ENCODE results near the gene ROPN1B.
"Not testable (repeated sequence)": the region's sequence is repeated elsewhere in the genome, so short reads cannot be mapped to it uniquely, and the experiment has no call there.

Gene ROPN1B

GRCh38 chr3:125958511-125959316, 10.3 kb upstream of the ROPN1B start:
- H3K9me3 Mint-ChIP-seq: peaks cover 4% of the 10 kb centered on the region
- H3K4me3 Mint-ChIP-seq: no peak overlapping the region
- no peaks in the 10 kb centered on the region for H3K36me3 Mint-ChIP-seq (ENCODE audit: low read depth)
- H3K4me1 Mint-ChIP-seq: no peaks in the 10 kb centered on the region
- H3K27ac Mint-ChIP-seq: no peak overlapping the region
- H3K27me3 Mint-ChIP-seq (ENCODE audit: low read depth): peaks cover 31% of the 10 kb centered on the region
- TF ChIP-seq CTCF (IDR thresholded peaks at IDR 0.05; ENCODE audit: unreplicated experiment in 3 of 3): no peak

- no peak for TF ChIP-seq CTCF (IDR thresholded peaks at IDR 0.05; ENCODE audit: unreplicated experiment in 3 of 3)
- Mint-ChIP-seq H3K27ac (no peak overlapping the region), H3K36me3 (ENCODE audit: low read depth) (no peaks in the 10 kb centered on the region), H3K27me3 (ENCODE audit: low read depth) (peaks cover 29% of the 10 kb centered on the region), H3K4me1 (no peaks in the 10 kb centered on the region), H3K4me3 (no peak overlapping the region), H3K9me3 (peaks cover 4% of the 10 kb centered on the region)
These were observed 9.5 kb upstream of the ROPN1B start for GRCh38 chr3:125959317-125960065.

- Mint-ChIP-seq H3K27me3 (ENCODE audit: low read depth) (peaks cover 23% of the 10 kb centered on the region), H3K27ac (no peak overlapping the region), H3K36me3 (ENCODE audit: low read depth) (no peaks in the 10 kb centered on the region), H3K4me3 (peak overlapping the region; percentile 13 to 43 (median 19)), H3K4me1 (no peaks in the 10 kb centered on the region), H3K9me3 (peaks cover 4% of the 10 kb centered on the region)
- no peak for TF ChIP-seq CTCF (IDR thresholded peaks at IDR 0.05; ENCODE audit: unreplicated experiment in 3 of 3)
These were observed 8.9 kb upstream of the ROPN1B start for GRCh38 chr3:125960066-125960424.

- H3K36me3 Mint-ChIP-seq (ENCODE audit: low read depth): no peaks in the 10 kb centered on the region
- H3K4me1 Mint-ChIP-seq: no peaks in the 10 kb centered on the region
- peaks cover 4% of the 10 kb centered on the region for H3K9me3 Mint-ChIP-seq
- TF ChIP-seq CTCF (IDR thresholded peaks at IDR 0.05; ENCODE audit: unreplicated experiment in 3 of 3): no peak
- peak overlapping the region; percentile 13 to 43 (median 19) for H3K4me3 Mint-ChIP-seq
- peaks cover 17% of the 10 kb centered on the region for H3K27me3 Mint-ChIP-seq (ENCODE audit: low read depth)
- H3K27ac Mint-ChIP-seq: no peak overlapping the region
These were observed 8.3 kb upstream of the ROPN1B start for GRCh38 chr3:125960456-125961288.

- Mint-ChIP-seq H3K4me1 (no peaks in the 10 kb centered on the region), H3K27me3 (ENCODE audit: low read depth) (peaks cover 11% of the 10 kb centered on the region), H3K9me3 (peaks cover 4% of the 10 kb centered on the region), H3K4me3 (no peak overlapping the region), H3K36me3 (ENCODE audit: low read depth) (no peaks in the 10 kb centered on the region), H3K27ac (no peak overlapping the region)
- no peak for TF ChIP-seq CTCF (IDR thresholded peaks at IDR 0.05; ENCODE audit: unreplicated experiment in 3 of 3)
These were observed 7.7 kb upstream of the ROPN1B start for GRCh38 chr3:125961289-125961589.

GRCh38 chr3:125963834-125964233, 5.1 kb upstream of the ROPN1B start:
- H3K9me3 Mint-ChIP-seq; H3K27me3 Mint-ChIP-seq (ENCODE audit: low read depth); H3K4me1 Mint-ChIP-seq; H3K4me3 Mint-ChIP-seq; H3K36me3 Mint-ChIP-seq (ENCODE audit: low read depth); H3K27ac Mint-ChIP-seq: not testable (repeated sequence)
